Neural progenitor cell (in vitro differentiated cells): ENCODE results near the gene ANO2. TPM values are rescaled to one million over a fixed set of nuclear protein-coding genes. Genes with fewer than 3 reads are reported as not detected.

Source experiments
- DNase-seq: peaks from one replicate; pipeline ENCODE4 v3.0.0-alpha.2; 2016; ENCODE audit warnings: low spot score
- H2AFZ ChIP-seq: fragments of 200-600 bp; sonication (generic); replicated peaks from 2 replicates; pipeline ENCODE4 v1.6.1; 2016; ENCODE audit warnings: antibody characterized with exemption
- H3F3A ChIP-seq: fragments of 200-600 bp; sonication (generic); 2 replicates; pipeline ENCODE4 v1.6.1; 2016; ENCODE audit warnings: antibody characterized with exemption, low read depth
- H3K27ac ChIP-seq: fragments of 200-600 bp; sonication (generic); 2 replicates; pipeline ENCODE4 v1.5.1; 2016; ENCODE audit warnings: mild to moderate bottlenecking
- H3K27me3 ChIP-seq: fragments of 200-600 bp; sonication (generic); 2 replicates; pipeline ENCODE4 v1.6.1; 2016; ENCODE audit warnings: mild to moderate bottlenecking, moderate library complexity
- H3K36me3 ChIP-seq: fragments of 200-600 bp; sonication (generic); 2 replicates; pipeline ENCODE4 v1.5.1; 2016
- H3K4me1 ChIP-seq: fragments of 200-600 bp; sonication (generic); 2 replicates; pipeline ENCODE4 v1.6.1; 2016; ENCODE audit warnings: mixed run types
- H3K4me2 ChIP-seq: fragments of 200-600 bp; sonication (generic); 2 replicates; pipeline ENCODE4 v1.6.1; 2016
- H3K4me3 ChIP-seq: fragments of 200-600 bp; sonication (generic); 2 replicates; pipeline ENCODE4 v1.5.1; 2016
- H3K79me2 ChIP-seq: fragments of 200-600 bp; sonication (generic); 2 replicates; pipeline ENCODE4 v1.6.1; 2016; ENCODE audit warnings: low read depth
- H3K9ac ChIP-seq: fragments of 200-600 bp; sonication (generic); 2 replicates; pipeline ENCODE4 v1.6.1; 2016
- H3K9me3 ChIP-seq: fragments of 200-600 bp; sonication (generic); 2 replicates; pipeline ENCODE4 v1.5.1; 2016; ENCODE audit warnings: low read depth
- H4K20me1 ChIP-seq: fragments of 200-600 bp; sonication (generic); 2 replicates; pipeline ENCODE4 v1.6.1; 2016; ENCODE audit warnings: low read depth
- H3K27ac Mint-ChIP-seq: 3 replicates; pipeline ENCODE4 v1.8.0; 2021; ENCODE audit warnings: mixed read lengths
- H3K27me3 Mint-ChIP-seq: 2 replicates; pipeline ENCODE4 v1.8.0; 2022; ENCODE audit warnings: low read depth, mild to moderate bottlenecking, inconsistent platforms, moderate library complexity, mixed read lengths; ENCODE audit not compliant: insufficient read depth
- H3K36me3 Mint-ChIP-seq: 3 replicates; pipeline ENCODE4 v1.8.0; 2021; ENCODE audit warnings: mixed read lengths
- H3K4me1 Mint-ChIP-seq: 3 replicates; pipeline ENCODE4 v1.8.0; 2021; ENCODE audit warnings: mixed read lengths
- H3K4me3 Mint-ChIP-seq: 3 replicates; pipeline ENCODE4 v1.8.0; 2021; ENCODE audit warnings: mild to moderate bottlenecking, moderate library complexity, mixed read lengths
- H3K9me3 Mint-ChIP-seq: 3 replicates; pipeline ENCODE4 v1.8.0; 2020; ENCODE audit warnings: mixed read lengths
- EZH2 ChIP-seq: fragments of 200-600 bp; sonication (generic); IDR thresholded peaks from 2 replicates; pipeline ENCODE4 v1.6.1; 2017; ENCODE audit warnings: antibody characterized with exemption, mild to moderate bottlenecking, moderate library complexity
- EZH2phosphoT487 ChIP-seq: fragments of 200-600 bp; sonication (generic); IDR thresholded peaks from 2 replicates; pipeline ENCODE4 v1.6.1; 2017; ENCODE audit warnings: antibody characterized with exemption
- total RNA-seq: library from RNA; depleted of rRNA; stranded (reverse); fragments of >200 nt; gene quantifications from 2 replicates; pipeline ENCODE4 v1.2.3, GENCODE V29; 2015; ENCODE audit warnings: low replicate concordance
- TF ChIP-seq, protein P1 (sequence below): fragments of 200-600 bp; sonication (generic); IDR thresholded peaks from 2 replicates; pipeline ENCODE4 v1.5.1; 2017; ENCODE audit warnings: antibody characterized with exemption, mild to moderate bottlenecking

ANO2 gene
- total RNA-seq, 1 donor from 2014 or later, result 4.8 TPM

DNA sequence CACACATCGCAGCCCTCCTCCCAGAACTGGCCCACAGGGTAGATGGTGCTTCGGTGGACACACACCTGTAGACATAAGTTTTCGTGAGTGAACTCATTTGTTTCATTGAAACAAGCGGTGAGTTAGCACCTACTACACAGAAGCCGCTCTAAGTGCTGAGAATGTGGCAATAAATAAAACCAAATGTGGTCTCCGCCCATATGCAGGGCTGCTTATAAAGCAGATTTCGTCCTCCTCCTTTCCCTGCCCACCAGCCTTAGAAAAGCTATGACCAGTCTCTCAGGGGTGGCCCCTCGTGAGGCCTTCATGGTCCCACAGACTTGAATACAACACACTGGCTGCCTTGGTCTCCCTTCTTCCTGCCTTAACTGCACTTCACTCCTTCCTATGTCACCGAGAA lies 31.1 kb upstream of the ANO2 start:
- no peak overlapping the region for H3K4me2 ChIP-seq
- DNase-seq, result no peak
- H3K27ac ChIP-seq, result no peak overlapping the region
- H3K9me3 Mint-ChIP-seq, result no peaks in the 10 kb centered on the region
- no peaks in the 10 kb centered on the region for H3K79me2 ChIP-seq
- no peaks in the 10 kb centered on the region for H3K4me1 ChIP-seq
- no peaks in the 10 kb centered on the region for H4K20me1 ChIP-seq
- no peaks in the 10 kb centered on the region for H3K27me3 ChIP-seq
- no peak overlapping the region for H2AFZ ChIP-seq
- peaks cover 3% of the 10 kb centered on the region for H3K27me3 Mint-ChIP-seq
- no peak overlapping the region for H3K9ac ChIP-seq
- H3K27ac Mint-ChIP-seq, result peak overlapping the region; percentile 9
- peaks cover 6% of the 10 kb centered on the region for H3K4me1 Mint-ChIP-seq
- H3K36me3 Mint-ChIP-seq, result no peaks in the 10 kb centered on the region
- no peaks in the 10 kb centered on the region for H3K36me3 ChIP-seq
- no peak overlapping the region for H3K4me3 Mint-ChIP-seq
- no peaks in the 10 kb centered on the region for H3F3A ChIP-seq
- TF ChIP-seq EZH2 (no peak), EZH2phosphoT487 (no peak)
- TF ChIP-seq, protein P1, sequence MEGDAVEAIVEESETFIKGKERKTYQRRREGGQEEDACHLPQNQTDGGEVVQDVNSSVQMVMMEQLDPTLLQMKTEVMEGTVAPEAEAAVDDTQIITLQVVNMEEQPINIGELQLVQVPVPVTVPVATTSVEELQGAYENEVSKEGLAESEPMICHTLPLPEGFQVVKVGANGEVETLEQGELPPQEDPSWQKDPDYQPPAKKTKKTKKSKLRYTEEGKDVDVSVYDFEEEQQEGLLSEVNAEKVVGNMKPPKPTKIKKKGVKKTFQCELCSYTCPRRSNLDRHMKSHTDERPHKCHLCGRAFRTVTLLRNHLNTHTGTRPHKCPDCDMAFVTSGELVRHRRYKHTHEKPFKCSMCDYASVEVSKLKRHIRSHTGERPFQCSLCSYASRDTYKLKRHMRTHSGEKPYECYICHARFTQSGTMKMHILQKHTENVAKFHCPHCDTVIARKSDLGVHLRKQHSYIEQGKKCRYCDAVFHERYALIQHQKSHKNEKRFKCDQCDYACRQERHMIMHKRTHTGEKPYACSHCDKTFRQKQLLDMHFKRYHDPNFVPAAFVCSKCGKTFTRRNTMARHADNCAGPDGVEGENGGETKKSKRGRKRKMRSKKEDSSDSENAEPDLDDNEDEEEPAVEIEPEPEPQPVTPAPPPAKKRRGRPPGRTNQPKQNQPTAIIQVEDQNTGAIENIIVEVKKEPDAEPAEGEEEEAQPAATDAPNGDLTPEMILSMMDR, result no peak
- H3K4me3 ChIP-seq, result no peak overlapping the region
- no peaks in the 10 kb centered on the region for H3K9me3 ChIP-seq

DNA sequence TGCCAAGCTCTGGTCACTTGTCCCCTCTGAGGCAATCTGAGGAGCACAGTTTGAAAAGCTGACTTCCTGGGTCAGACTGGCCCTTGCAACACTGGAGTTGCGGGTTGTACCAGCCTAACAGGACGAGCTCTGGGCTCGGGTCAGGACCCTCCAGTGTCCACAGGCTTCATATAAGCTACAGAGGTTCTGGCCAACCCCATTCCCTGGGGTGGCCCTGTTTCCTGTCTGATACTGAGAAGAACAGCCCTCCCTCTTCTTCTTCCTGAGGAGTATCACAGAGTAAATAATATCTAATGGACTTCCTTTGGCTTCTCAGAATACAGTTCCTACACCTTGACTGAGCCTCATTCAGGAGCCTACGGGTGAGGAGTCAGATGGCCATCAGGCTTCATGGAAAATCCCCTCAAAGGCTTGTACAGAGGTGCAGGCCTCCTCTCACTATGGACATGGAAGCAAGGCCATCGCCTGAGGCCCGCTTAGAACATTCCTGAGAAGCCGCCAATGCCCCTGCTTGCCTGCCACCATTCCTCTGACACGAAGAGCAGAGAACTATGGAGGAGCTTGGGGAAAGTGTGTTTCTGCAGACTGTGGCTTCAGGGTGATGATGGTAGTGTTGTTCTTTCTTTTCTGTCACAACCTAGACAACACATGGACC lies 28.5 kb upstream of the ANO2 start:
- peaks cover 8% of the 10 kb centered on the region for H3K4me1 ChIP-seq
- H3K79me2 ChIP-seq, result no peaks in the 10 kb centered on the region
- no peak overlapping the region for H3K9ac ChIP-seq
- H3K27me3 ChIP-seq, result no peaks in the 10 kb centered on the region
- no peak for DNase-seq
- no peak overlapping the region for H3K4me3 ChIP-seq
- no peaks in the 10 kb centered on the region for H3F3A ChIP-seq
- H2AFZ ChIP-seq, result no peak overlapping the region
- H3K9me3 ChIP-seq, result no peaks in the 10 kb centered on the region
- H3K4me3 Mint-ChIP-seq, result no peak overlapping the region
- no peaks in the 10 kb centered on the region for H3K9me3 Mint-ChIP-seq
- H3K27ac ChIP-seq, result no peak overlapping the region
- H3K36me3 Mint-ChIP-seq, result no peaks in the 10 kb centered on the region
- peaks cover 12% of the 10 kb centered on the region for H3K4me1 Mint-ChIP-seq
- no peak for TF ChIP-seq EZH2phosphoT487
- H3K27ac Mint-ChIP-seq, result no peak overlapping the region
- no peaks in the 10 kb centered on the region for H4K20me1 ChIP-seq
- no peaks in the 10 kb centered on the region for H3K36me3 ChIP-seq
- H3K27me3 Mint-ChIP-seq, result peaks cover 7% of the 10 kb centered on the region
- no peak overlapping the region for H3K4me2 ChIP-seq

DNA sequence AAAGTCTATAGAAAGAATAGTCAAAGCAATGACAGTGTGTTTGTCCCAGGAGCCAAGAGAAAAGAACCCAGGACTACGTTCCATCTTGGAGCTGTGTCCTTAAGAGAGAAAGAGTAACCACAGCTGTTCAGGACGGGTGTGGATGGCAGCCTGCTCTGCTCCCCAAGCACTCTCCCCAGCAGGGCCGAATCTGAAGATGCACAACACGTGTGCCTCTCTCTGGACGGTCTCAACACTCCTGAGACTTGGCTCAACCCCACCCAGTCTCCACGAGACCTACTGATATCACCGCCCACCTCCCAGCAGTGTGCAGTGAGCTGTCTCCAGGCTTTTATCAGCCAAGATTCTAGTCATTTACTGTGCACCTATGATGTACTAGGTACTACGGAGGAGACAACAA lies 27.3 kb upstream of the ANO2 start:
- no peaks in the 10 kb centered on the region for H3K9me3 Mint-ChIP-seq
- H3K4me3 Mint-ChIP-seq, result no peak overlapping the region
- no peak for DNase-seq
- Histone ChIP-seq H3K4me1 (peaks cover 8% of the 10 kb centered on the region), H3K4me3 (no peak overlapping the region), H3K36me3 (no peaks in the 10 kb centered on the region), H3K4me2 (no peak overlapping the region), H3F3A (no peaks in the 10 kb centered on the region), H3K9me3 (no peaks in the 10 kb centered on the region), H2AFZ (no peak overlapping the region), H3K27ac (no peak overlapping the region), H3K79me2 (no peaks in the 10 kb centered on the region), H3K9ac (no peak overlapping the region), H4K20me1 (no peaks in the 10 kb centered on the region), H3K27me3 (no peaks in the 10 kb centered on the region)
- H3K4me1 Mint-ChIP-seq, result peaks cover 13% of the 10 kb centered on the region
- H3K27ac Mint-ChIP-seq, result no peak overlapping the region
- peaks cover 10% of the 10 kb centered on the region for H3K27me3 Mint-ChIP-seq
- TF ChIP-seq, protein P1, result no peak
- no peak for TF ChIP-seq EZH2phosphoT487
- no peak for TF ChIP-seq EZH2
- H3K36me3 Mint-ChIP-seq, result no peaks in the 10 kb centered on the region

DNA sequence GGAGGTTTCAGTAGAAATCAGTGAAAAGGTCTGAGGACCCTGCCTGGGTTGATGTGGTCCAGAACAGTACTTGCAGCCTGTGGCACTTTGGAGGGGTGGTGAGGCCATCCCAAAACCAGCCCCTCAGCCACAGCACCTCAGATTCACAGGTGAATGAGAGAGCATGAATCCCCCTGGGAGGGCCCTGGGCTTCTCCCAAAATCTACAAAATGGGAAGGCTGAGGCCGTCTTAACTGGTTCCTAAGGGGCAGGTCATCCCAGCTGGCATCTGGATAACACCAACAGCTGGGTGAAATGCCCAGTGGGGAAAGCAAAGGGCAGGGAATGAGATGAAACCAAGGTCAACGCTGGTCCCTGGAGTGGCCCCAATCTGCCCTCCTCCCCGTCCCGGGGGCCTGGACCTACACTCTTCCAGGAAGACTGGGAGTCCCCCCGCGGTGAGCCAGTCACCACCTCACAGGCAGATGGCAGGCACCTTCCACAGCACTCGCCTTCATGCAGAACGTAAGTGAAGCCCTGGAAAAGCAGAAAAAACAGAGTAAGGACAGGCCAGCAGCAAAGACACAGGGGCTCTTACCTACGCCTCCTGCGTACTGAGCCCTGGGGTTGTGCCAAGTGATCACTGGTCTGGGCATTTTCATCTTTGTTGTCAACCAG lies 26.3 kb upstream of the ANO2 start:
- H3K27ac Mint-ChIP-seq, result no peak overlapping the region
- H3K4me3 Mint-ChIP-seq, result no peak overlapping the region
- H3K4me3 ChIP-seq, result no peak overlapping the region
- H3K79me2 ChIP-seq, result no peaks in the 10 kb centered on the region
- DNase-seq, result no peak
- H3K9me3 ChIP-seq, result no peaks in the 10 kb centered on the region
- H3K27me3 ChIP-seq, result no peaks in the 10 kb centered on the region
- peaks cover 16% of the 10 kb centered on the region for H3K4me1 Mint-ChIP-seq
- H2AFZ ChIP-seq, result no peak overlapping the region
- H3K9me3 Mint-ChIP-seq, result no peaks in the 10 kb centered on the region
- no peak for TF ChIP-seq EZH2phosphoT487
- TF ChIP-seq, protein P1, result no peak
- no peak for TF ChIP-seq EZH2
- no peaks in the 10 kb centered on the region for H3F3A ChIP-seq
- no peak overlapping the region for H3K9ac ChIP-seq
- H4K20me1 ChIP-seq, result no peaks in the 10 kb centered on the region
- no peak overlapping the region for H3K4me2 ChIP-seq
- H3K27ac ChIP-seq, result no peak overlapping the region
- no peaks in the 10 kb centered on the region for H3K36me3 Mint-ChIP-seq
- no peaks in the 10 kb centered on the region for H3K36me3 ChIP-seq
- H3K4me1 ChIP-seq, result peaks cover 8% of the 10 kb centered on the region
- peaks cover 10% of the 10 kb centered on the region for H3K27me3 Mint-ChIP-seq
